ENCODE results near the gene SPO11.

GRCh38 chr20:57388953-57389694, 59.5 kb downstream of the SPO11 start:
- no peak for TF ChIP-seq CTCF (IDR thresholded peaks at IDR 0.05; ENCODE audit: poor library complexity, severe bottlenecking)
- no peak for TF ChIP-seq EZH2 (IDR thresholded peaks at IDR 0.05; ENCODE audit: borderline replicate concordance, insufficient read depth, low read length, poor library complexity, severe bottlenecking)
- TF ChIP-seq TAF1 (IDR thresholded peaks at IDR 0.05; ENCODE audit: low read depth) = no peak
- TF ChIP-seq RAD21 (conservative IDR thresholded peaks at IDR 0.05) = no peak
- no peak for TF ChIP-seq REST (IDR thresholded peaks at IDR 0.05; ENCODE audit: borderline replicate concordance)
- no peak for TF ChIP-seq EP300 (conservative IDR thresholded peaks at IDR 0.05; ENCODE audit: poor library complexity, severe bottlenecking)
- TF ChIP-seq SMC3 (conservative IDR thresholded peaks at IDR 0.05; ENCODE audit: poor library complexity) = no peak
- no peak for TF ChIP-seq POLR2AphosphoS5 (IDR thresholded peaks at IDR 0.05)
